GM10266 (cell line): ENCODE data around the gene NBL1.

Experiments
- DNase-seq: peaks from one replicate; pipeline ENCODE4 v3.0.0; 2012; ENCODE audit errors: extremely low spot score
- CTCF ChIP-seq: IDR thresholded peaks from 2 replicates; pipeline ENCODE4 v1.5.1; 2012; ENCODE audit warnings: mild to moderate bottlenecking, low read depth; ENCODE audit not compliant: control insufficient read depth, insufficient read depth; ENCODE audit errors: missing control alignments

NBL1 gene

GRCh38 chr1:19689085-19689757 is 45.1 kb downstream of the NBL1 start:
- TF ChIP-seq CTCF = no peak
- DNase-seq = no peak

GRCh38 chr1:19689856-19690255 is 45.7 kb downstream of the NBL1 start:
- no peak for TF ChIP-seq CTCF
- DNase-seq = no peak

DNA sequence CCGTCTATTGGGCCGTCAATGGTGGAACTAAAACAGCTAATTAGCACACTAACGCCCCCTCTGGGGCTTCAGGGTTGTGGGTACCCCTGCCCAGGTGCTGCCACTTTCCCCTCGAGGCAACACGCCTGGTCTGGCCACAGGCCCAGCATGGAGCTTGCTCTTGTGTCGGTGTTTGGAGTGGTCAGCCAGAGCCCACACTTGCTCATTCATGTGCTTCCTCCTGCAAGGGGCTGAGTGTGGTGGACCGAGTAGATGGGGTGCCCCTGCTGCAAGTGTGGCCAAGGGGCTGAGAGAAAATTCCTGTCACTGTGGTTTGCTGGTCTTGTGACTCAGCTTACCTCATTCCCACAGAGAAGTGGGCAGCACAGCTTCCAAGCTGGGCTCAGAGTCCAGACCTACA is 46.2 kb downstream of the NBL1 start:
- DNase-seq = no peak
- no peak for TF ChIP-seq CTCF

DNA sequence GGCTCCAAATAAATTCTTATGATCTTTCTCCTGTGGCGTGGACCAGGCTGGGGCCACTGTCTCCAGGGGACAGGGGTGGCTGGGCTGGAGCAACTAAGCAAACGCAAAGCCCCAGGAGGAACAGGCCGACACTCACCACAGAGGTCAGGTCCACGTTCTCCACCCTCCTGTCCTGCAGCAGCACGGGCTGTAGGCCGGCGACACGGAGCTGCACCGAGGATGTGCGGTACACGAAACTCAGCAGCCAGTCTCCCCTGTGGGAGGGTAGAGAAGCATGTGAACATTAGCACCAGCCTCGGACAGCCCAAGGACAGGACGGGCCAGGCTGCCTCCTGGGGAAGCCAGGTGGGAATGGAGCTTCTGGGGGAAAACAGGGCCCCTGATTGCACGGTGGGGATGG is 50.2 kb downstream of the NBL1 start:
- TF ChIP-seq CTCF = no peak
- DNase-seq = no peak

- TF ChIP-seq CTCF = no peak
- no peak for DNase-seq
Observed at GRCh38 chr1:19695772-19696171, 51.7 kb downstream of the NBL1 start.

DNA sequence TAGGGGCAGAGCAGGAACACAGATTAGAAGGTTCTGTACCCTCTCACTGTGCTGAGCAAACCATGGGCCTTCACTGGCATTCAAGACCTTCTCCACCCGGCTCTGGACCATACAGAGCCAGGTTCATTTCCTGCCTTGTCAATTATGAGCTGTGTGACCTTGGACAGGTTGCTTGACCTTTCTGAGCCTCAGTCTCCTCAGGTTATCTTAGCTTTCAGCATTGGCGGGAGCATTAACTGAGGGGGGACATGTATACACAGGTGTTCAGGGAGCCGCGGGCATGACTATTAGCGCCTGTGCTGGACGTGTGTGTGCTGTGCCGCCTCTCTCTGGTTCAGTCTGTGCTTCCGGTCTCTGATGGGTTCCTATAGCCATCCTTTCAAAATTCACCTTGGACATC is 52.7 kb downstream of the NBL1 start:
- DNase-seq = no peak

DNA sequence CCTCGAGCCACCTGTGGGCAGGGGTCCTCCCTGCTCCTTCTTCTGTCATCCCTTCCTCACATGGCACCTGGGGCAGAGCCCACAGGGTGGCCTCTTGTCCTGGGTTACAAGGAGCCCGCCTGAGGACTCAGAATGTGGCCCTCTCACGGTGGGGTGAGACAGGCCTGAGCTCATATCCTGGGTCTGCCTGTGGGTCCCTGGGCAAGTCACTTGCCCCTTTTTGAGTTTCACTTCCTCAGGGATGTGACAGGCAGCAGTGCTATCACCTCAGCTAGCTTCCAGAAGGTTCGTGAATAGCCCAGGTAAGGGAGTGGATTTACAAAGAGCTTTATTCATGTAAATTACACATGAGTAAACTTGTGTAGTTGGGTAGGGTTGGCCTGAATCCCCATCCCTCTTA is 54.1 kb downstream of the NBL1 start:
- DNase-seq = no peak
- TF ChIP-seq CTCF = no peak

More for the DNA sequence above, 52.7 kb downstream of the NBL1 start:
- no peak for TF ChIP-seq CTCF
